Measurements from ENCODE around the gene TMEM184B.

GRCh38 chr22:38220163-38220562 is 52.6 kb downstream of the TMEM184B start:
- TF ChIP-seq POLR2AphosphoS5 (IDR thresholded peaks at IDR 0.05; ENCODE audit: low read depth) = no peak
- TF ChIP-seq, protein P1, sequence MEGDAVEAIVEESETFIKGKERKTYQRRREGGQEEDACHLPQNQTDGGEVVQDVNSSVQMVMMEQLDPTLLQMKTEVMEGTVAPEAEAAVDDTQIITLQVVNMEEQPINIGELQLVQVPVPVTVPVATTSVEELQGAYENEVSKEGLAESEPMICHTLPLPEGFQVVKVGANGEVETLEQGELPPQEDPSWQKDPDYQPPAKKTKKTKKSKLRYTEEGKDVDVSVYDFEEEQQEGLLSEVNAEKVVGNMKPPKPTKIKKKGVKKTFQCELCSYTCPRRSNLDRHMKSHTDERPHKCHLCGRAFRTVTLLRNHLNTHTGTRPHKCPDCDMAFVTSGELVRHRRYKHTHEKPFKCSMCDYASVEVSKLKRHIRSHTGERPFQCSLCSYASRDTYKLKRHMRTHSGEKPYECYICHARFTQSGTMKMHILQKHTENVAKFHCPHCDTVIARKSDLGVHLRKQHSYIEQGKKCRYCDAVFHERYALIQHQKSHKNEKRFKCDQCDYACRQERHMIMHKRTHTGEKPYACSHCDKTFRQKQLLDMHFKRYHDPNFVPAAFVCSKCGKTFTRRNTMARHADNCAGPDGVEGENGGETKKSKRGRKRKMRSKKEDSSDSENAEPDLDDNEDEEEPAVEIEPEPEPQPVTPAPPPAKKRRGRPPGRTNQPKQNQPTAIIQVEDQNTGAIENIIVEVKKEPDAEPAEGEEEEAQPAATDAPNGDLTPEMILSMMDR (conservative IDR thresholded peaks at IDR 0.05; ENCODE audit: low read depth in 2 of 2) = no peak
- TF ChIP-seq REST (IDR thresholded peaks at IDR 0.05; ENCODE audit: unreplicated experiment) = no peak
- TF ChIP-seq EZH2 (IDR thresholded peaks at IDR 0.05; ENCODE audit: low read depth, unreplicated experiment) = no peak
- TF ChIP-seq ZNF462 (CRISPR knock-in tag; IDR thresholded peaks at IDR 0.05) = no peak
- TF ChIP-seq CREB1 (CRISPR knock-in tag; IDR thresholded peaks at IDR 0.05; ENCODE audit: low read depth) = no peak
- no peak for TF ChIP-seq ETS1 (IDR thresholded peaks at IDR 0.05)
- no peak for TF ChIP-seq STAT1 (IDR thresholded peaks at IDR 0.05; ENCODE audit: unreplicated experiment)
- no peak for TF ChIP-seq JUNB (IDR thresholded peaks at IDR 0.05; ENCODE audit: unreplicated experiment)
- no peak for TF ChIP-seq EZH2phosphoT487 (IDR thresholded peaks at IDR 0.05; ENCODE audit: unreplicated experiment)
- TF ChIP-seq ZNF114 (CRISPR knock-in tag; IDR thresholded peaks at IDR 0.05) = no peak
- TF ChIP-seq NANOG (IDR thresholded peaks at IDR 0.05; ENCODE audit: borderline replicate concordance) = no peak
- no peak for TF ChIP-seq ZNF331 (CRISPR knock-in tag; IDR thresholded peaks at IDR 0.05; ENCODE audit: low read depth)

All from GM23338 (cell line).